ENCODE measurements around the gene PRDX5.

PRDX5 gene

GRCh38 chr11:64364911-64365310 is 47.0 kb downstream of the PRDX5 start:
- Histone ChIP-seq H3K27me3 (no peaks in the 10 kb centered on the region), H3K27ac (no peak overlapping the region), H3K4me3 (ENCODE audit: low read depth in 1 of 2, low read length in 1 of 2) (no peak overlapping the region), H3K36me3 (peaks cover 85% of the 10 kb centered on the region), H3K4me1 (ENCODE audit: control insufficient read depth in 1 of 2, insufficient read depth in 1 of 2, low read depth in 1 of 2, low read length in 1 of 2) (peaks cover 9 to 12% of the 10 kb centered on the region in 2 experiments), H3K9me3 (no peaks in the 10 kb centered on the region)
- no peak for TF ChIP-seq CTCF (IDR thresholded peaks at IDR 0.05)

GRCh38 chr11:64366751-64367150 is 48.8 kb downstream of the PRDX5 start:
- H3K36me3 ChIP-seq = peaks cover 91% of the 10 kb centered on the region
- no peak for TF ChIP-seq CTCF (IDR thresholded peaks at IDR 0.05)
- H3K4me3 ChIP-seq (ENCODE audit: low read depth in 1 of 2, low read length in 1 of 2) = no peak overlapping the region
- H3K4me1 ChIP-seq (ENCODE audit: control insufficient read depth in 1 of 2, insufficient read depth in 1 of 2, low read depth in 1 of 2, low read length in 1 of 2) = no peaks in the 10 kb centered on the region
- no peak overlapping the region for H3K27ac ChIP-seq
- no peaks in the 10 kb centered on the region for H3K27me3 ChIP-seq
- no peaks in the 10 kb centered on the region for H3K9me3 ChIP-seq

- Histone ChIP-seq H3K27me3 (no peaks in the 10 kb centered on the region), H3K36me3 (peaks cover 78% of the 10 kb centered on the region), H3K4me1 (ENCODE audit: control insufficient read depth in 1 of 2, insufficient read depth in 1 of 2, low read depth in 1 of 2, low read length in 1 of 2) (no peaks in the 10 kb centered on the region), H3K9me3 (no peaks in the 10 kb centered on the region), H3K27ac (no peak overlapping the region), H3K4me3 (ENCODE audit: low read depth in 1 of 2, low read length in 1 of 2) (no peak overlapping the region)
- no peak for TF ChIP-seq CTCF (IDR thresholded peaks at IDR 0.05)
Measured at GRCh38 chr11:64367931-64368672, 50.2 kb downstream of the PRDX5 start.

- Histone ChIP-seq H3K4me3 (ENCODE audit: low read depth in 1 of 2, low read length in 1 of 2) (no peak overlapping the region), H3K9me3 (no peaks in the 10 kb centered on the region), H3K27ac (no peak overlapping the region), H3K27me3 (no peaks in the 10 kb centered on the region), H3K36me3 (peaks cover 73% of the 10 kb centered on the region), H3K4me1 (ENCODE audit: control insufficient read depth in 1 of 2, insufficient read depth in 1 of 2, low read depth in 1 of 2, low read length in 1 of 2) (no peaks in the 10 kb centered on the region)
- TF ChIP-seq CTCF (IDR thresholded peaks at IDR 0.05) = no peak
Measured at GRCh38 chr11:64368673-64369074, 50.8 kb downstream of the PRDX5 start.

GRCh38 chr11:64369440-64370421 is 51.8 kb downstream of the PRDX5 start:
- no peak for TF ChIP-seq CTCF (IDR thresholded peaks at IDR 0.05)
- Histone ChIP-seq H3K9me3 (no peaks in the 10 kb centered on the region), H3K4me3 (ENCODE audit: low read depth in 1 of 2, low read length in 1 of 2) (no peak overlapping the region), H3K4me1 (ENCODE audit: control insufficient read depth in 1 of 2, insufficient read depth in 1 of 2, low read depth in 1 of 2, low read length in 1 of 2) (no peaks in the 10 kb centered on the region), H3K27me3 (no peaks in the 10 kb centered on the region), H3K27ac (no peak overlapping the region), H3K36me3 (peaks cover 65% of the 10 kb centered on the region)
